ENCODE measurements around the gene OR2H1.

DNA sequence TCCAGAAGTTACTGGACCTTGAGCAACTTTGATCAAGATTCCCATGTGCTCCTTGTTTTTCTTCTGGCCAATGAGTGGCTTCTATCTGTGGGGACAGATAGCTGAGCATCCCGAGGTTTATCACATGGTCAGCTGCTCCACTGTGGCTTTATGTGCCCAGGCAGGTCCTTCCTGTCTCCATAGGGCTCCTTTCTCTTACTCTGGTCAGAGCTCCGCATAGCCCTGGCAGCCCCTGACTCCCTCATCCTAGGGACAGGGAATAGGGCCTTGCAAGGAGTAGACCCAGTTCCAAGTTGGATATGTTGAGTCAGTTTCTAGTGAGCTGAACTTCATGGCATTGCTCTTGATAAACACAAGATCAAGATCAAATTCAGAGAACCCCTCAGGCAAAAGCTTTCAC lies 37.2 kb downstream of the OR2H1 start:
- TF ChIP-seq, protein P1, sequence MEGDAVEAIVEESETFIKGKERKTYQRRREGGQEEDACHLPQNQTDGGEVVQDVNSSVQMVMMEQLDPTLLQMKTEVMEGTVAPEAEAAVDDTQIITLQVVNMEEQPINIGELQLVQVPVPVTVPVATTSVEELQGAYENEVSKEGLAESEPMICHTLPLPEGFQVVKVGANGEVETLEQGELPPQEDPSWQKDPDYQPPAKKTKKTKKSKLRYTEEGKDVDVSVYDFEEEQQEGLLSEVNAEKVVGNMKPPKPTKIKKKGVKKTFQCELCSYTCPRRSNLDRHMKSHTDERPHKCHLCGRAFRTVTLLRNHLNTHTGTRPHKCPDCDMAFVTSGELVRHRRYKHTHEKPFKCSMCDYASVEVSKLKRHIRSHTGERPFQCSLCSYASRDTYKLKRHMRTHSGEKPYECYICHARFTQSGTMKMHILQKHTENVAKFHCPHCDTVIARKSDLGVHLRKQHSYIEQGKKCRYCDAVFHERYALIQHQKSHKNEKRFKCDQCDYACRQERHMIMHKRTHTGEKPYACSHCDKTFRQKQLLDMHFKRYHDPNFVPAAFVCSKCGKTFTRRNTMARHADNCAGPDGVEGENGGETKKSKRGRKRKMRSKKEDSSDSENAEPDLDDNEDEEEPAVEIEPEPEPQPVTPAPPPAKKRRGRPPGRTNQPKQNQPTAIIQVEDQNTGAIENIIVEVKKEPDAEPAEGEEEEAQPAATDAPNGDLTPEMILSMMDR (IDR thresholded peaks at IDR 0.05; ENCODE audit: insufficient read depth, low read depth, low read length): no peak
- no peak for TF ChIP-seq EZH2 (IDR thresholded peaks at IDR 0.05; ENCODE audit: insufficient read depth, low read length)

Measured in astrocyte (in vitro differentiated cells and primary cell).